CD4-positive, alpha-beta memory T cell (primary cell): ENCODE data around the gene TBCD. TPM values are rescaled to one million over a fixed set of nuclear protein-coding genes. Genes with fewer than 3 reads are reported as not detected.

Source experiments
- CTCF ChIA-PET: fragments of 350-600 bp; sonication (Branson Sonifier 250); formaldehyde crosslinking; loops from one replicate; lab custom pipeline; 2021; ENCODE audit warnings: inconsistent platforms; ENCODE audit not compliant: partially characterized antibody; lab: Charles Lee
- POLR2A ChIA-PET: fragments of 350-600 bp; sonication (Branson Sonifier 250); formaldehyde crosslinking; loops from one replicate; lab custom pipeline; 2021; ENCODE audit not compliant: partially characterized antibody; lab: Charles Lee
- DNase-seq, 5 donors: peaks; one replicate each; pipeline versions ENCODE4 v3.0.0 to v3.0.0-alpha.2; 2020 to 2022; ENCODE audit warnings: mixed read lengths in 1 of 5
- H3K27ac ChIP-seq: one replicate; pipeline ENCODE4 v1.7.0; 2013; ENCODE audit warnings: low read depth, low read length
- H3K27me3 ChIP-seq: 2 replicates; pipeline ENCODE4 v1.7.0; 2013; ENCODE audit warnings: mild to moderate bottlenecking, low read length, moderate library complexity; ENCODE audit not compliant: insufficient read depth
- H3K36me3 ChIP-seq: 2 replicates; pipeline ENCODE4 v1.7.0; 2013; ENCODE audit warnings: mild to moderate bottlenecking, low read length, moderate library complexity; ENCODE audit not compliant: insufficient read depth
- H3K4me1 ChIP-seq: 2 replicates; pipeline ENCODE4 v1.7.0; 2013; ENCODE audit warnings: mild to moderate bottlenecking, low read length, moderate library complexity; ENCODE audit not compliant: insufficient read depth
- H3K4me3 ChIP-seq, 2 donors: one replicate each; pipeline ENCODE4 v1.7.0; 2013; ENCODE audit warnings: low read length in 2 of 2, mild to moderate bottlenecking in 1 of 2
- H3K9me3 ChIP-seq, 2 donors: one replicate each; pipeline ENCODE4 v1.7.0; 2013; ENCODE audit warnings: low read length in 2 of 2, control low read depth in 1 of 2; ENCODE audit not compliant: control insufficient read depth in 1 of 2
- H3K27ac Mint-ChIP-seq, 7 donors: one replicate each; pipeline ENCODE4 v1.8.0; 2020 to 2021; ENCODE audit warnings: mixed read lengths in 7 of 7, mild to moderate bottlenecking in 6 of 7, inconsistent platforms in 3 of 7, moderate library complexity in 3 of 7
- H3K27me3 Mint-ChIP-seq, 2 donors: one replicate each; pipeline ENCODE4 v1.8.0; 2020 to 2021; ENCODE audit warnings: mixed read lengths in 2 of 2
- H3K36me3 Mint-ChIP-seq, 2 donors: one replicate each; pipeline ENCODE4 v1.8.0; 2020 to 2021; ENCODE audit warnings: mixed read lengths in 2 of 2, inconsistent platforms in 1 of 2, mild to moderate bottlenecking in 1 of 2
- H3K4me1 Mint-ChIP-seq, 4 donors: one replicate each; pipeline ENCODE4 v1.8.0; 2020 to 2021; ENCODE audit warnings: mixed read lengths in 4 of 4, mild to moderate bottlenecking in 1 of 4
- H3K4me3 Mint-ChIP-seq, 8 donors: one replicate each; pipeline ENCODE4 v1.8.0; 2020 to 2021; ENCODE audit warnings: mixed read lengths in 8 of 8, mild to moderate bottlenecking in 7 of 8, moderate library complexity in 6 of 8, inconsistent platforms in 3 of 8
- H3K9me3 Mint-ChIP-seq, 8 donors: one replicate each; pipeline ENCODE4 v1.8.0; 2020 to 2021; ENCODE audit warnings: mixed read lengths in 8 of 8, mild to moderate bottlenecking in 5 of 8, inconsistent platforms in 3 of 8, moderate library complexity in 1 of 8
- intact Hi-C: fragments of 100-400 bp; cut with micrococcal nuclease; formaldehyde crosslinking; loops from one replicate; pipeline ENCODE4 v1.15.1; 2023
- polyA plus RNA-seq, 2 donors: library from polyadenylated mRNA; unstranded; fragments of 300-500 nt; fragmentation: Illumina TruSeq; gene quantifications; one replicate each; pipeline ENCODE4 v1.2.3, GENCODE V29; 2021
- total RNA-seq, 2 experiments: library from RNA; stranded (reverse); gene quantifications; one replicate each; pipeline ENCODE4 v1.2.3, GENCODE V29; 2021

Gene TBCD
- total and polyA plus RNA-seq, 4 experiments from 2014 or later, result 102 to 263 (median 192) TPM

DNA sequence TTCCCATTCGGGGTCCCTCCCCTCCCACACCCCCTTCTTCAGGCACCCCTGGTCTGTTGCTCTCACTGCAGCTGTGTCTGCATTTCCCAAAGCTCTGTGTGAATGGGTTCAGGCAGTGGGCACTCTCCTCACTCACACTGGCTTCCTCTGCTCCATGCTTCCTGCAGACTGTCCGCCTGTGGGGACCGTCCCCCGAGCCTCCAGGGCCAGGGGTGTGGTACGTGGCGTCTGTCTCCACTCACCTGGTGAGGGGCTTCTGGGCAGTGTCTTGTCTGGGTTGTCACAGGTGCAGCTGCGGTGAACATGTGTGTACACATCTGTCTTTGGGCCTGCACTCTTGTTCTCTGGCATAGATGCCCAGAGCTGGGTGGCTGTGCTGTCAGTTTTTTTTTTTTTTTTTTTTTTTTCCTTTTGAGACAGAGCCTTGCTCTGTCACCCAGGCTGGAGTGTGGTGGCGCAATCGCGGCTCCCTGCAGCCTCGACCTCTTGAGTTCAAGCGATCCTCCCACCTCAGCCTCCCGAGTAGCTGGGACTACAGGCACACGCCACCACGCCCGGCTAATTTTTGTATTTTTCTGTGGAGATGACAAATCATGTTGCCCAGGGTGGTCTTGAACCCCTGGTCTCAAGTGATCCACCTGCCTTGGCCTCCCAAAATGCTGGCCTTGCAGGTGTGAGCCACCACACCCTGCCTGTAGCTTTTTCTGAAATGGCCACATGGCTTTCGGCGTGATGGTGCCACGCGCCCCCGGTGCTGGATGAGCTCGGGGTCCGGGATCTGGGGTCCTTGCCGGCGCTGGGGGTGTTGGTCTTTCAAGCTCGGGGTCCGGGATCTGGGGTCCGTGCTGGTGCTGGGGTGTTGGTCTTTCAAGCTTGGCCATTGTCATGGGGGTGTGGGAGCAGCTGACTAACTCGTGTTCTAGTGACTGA is 144.5 kb downstream of the TBCD start:
- H3K27me3 ChIP-seq, result no peaks in the 10 kb centered on the region
- DNase-seq, result no peak
- intact Hi-C loops, result no loop called here
- Mint-ChIP-seq H3K27ac (peak overlapping the region in 2 of 7 donors; percentile 38 to 46), H3K27me3 (no peaks in the 10 kb centered on the region), H3K4me1 (peaks cover 14 to 58% (median 27%) of the 10 kb centered on the region in 4 donors), H3K9me3 (peaks cover 0 to 2% (median 0%) of the 10 kb centered on the region in 8 donors), H3K36me3 (peaks cover 26 to 34% of the 10 kb centered on the region in 2 donors), H3K4me3 (peak overlapping the region in 1 of 8 donors; percentile 7)
- peaks cover 25% of the 10 kb centered on the region for H3K4me1 ChIP-seq
- no peak overlapping the region for H3K4me3 ChIP-seq
- ChIA-PET CTCF (no interaction called here), POLR2A (interaction anchor here (1.4 to 7.3 kb wide), 2 partner anchors 12 to 32 kb away, joined by 3 to 47 read pairs; no protein-coding TSS in a partner anchor)
- no peak overlapping the region for H3K27ac ChIP-seq
- H3K36me3 ChIP-seq, result peaks cover 6% of the 10 kb centered on the region
- H3K9me3 ChIP-seq, result no peaks in the 10 kb centered on the region

DNA sequence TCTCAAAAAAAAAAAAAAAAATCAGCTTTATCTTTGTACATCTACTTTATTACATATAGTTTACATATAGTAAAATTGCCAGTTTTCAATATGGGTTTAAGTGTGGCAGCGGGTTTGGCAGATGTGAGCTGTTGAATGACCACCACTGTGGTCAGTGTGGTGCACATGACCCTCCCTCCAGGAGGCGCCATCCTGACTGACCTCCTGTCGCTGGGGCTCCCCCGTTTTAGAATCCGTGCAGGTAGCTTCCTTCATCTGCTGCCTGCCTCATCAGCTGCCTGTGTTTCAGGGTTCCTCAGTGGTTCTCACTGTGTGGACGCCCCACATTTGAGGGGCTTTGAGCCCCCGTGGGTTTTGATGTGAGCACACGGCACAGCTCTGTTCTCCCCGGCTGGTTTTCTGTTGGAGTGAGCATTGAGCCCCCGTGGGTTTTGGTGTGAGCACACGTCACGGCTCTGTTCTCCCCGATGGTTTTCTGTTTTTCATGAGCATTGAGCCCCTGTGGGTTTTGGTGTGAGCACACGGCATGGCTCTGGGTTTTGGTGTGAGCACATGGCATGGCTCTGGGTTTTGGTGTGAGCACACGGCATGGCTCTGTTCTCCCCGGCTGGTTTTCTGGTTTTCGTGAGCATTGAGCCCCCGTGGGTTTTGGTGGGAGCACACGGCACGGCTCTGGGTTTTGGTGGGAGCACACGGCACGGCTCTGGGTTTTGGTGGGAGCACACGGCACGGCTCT is 145.8 kb downstream of the TBCD start:
- peaks cover 0 to 2% (median 0%) of the 10 kb centered on the region in 8 donors for H3K9me3 Mint-ChIP-seq
- DNase-seq, result no peak
- H3K36me3 Mint-ChIP-seq, result peaks cover 24 to 43% of the 10 kb centered on the region in 2 donors
- Histone ChIP-seq H3K4me1 (peaks cover 18% of the 10 kb centered on the region), H3K27ac (no peak overlapping the region), H3K9me3 (no peaks in the 10 kb centered on the region), H3K36me3 (peaks cover 13% of the 10 kb centered on the region), H3K4me3 (no peak overlapping the region), H3K27me3 (no peaks in the 10 kb centered on the region)
- peaks cover 11 to 48% (median 22%) of the 10 kb centered on the region in 4 donors for H3K4me1 Mint-ChIP-seq
- ChIA-PET POLR2A (no interaction called here), CTCF (no interaction called here)
- intact Hi-C loops, result no loop called here
- no peak overlapping the region for H3K4me3 Mint-ChIP-seq
- H3K27ac Mint-ChIP-seq, result no peak overlapping the region
- no peaks in the 10 kb centered on the region for H3K27me3 Mint-ChIP-seq

DNA sequence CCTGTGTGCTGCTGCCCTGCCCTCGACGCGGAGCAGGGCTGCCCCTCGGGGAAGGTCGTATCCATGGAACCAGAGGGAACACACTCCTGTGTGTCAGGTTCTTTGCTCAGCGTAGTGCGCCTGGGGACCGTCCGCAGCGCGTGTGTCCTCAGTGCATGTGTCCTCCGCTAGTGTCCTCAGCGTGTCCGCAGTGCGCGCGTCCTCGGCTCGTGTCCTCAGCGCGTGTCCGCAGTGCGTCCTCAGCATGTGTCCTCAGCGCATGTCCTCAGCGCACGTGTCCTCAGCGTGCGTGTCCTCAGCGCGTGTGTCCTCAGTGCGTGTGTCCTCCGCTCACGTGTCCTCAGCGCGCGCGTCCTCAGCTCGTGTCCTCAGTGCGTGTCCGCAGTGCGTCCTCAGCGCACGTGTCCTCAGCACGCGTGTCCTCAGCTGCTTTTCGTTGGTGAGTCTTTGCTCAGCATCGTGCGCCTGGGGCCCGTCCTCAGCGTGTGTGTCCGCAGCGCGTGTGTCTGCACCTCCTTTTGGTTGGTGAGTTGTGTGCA is 147.2 kb downstream of the TBCD start:
- Histone ChIP-seq H3K4me3 (no peak overlapping the region), H3K4me1 (peaks cover 4% of the 10 kb centered on the region), H3K27ac (no peak overlapping the region), H3K27me3 (no peaks in the 10 kb centered on the region), H3K9me3 (no peaks in the 10 kb centered on the region), H3K36me3 (peaks cover 21% of the 10 kb centered on the region)
- no peaks in the 10 kb centered on the region for H3K27me3 Mint-ChIP-seq
- intact Hi-C loops, result no loop called here
- H3K4me1 Mint-ChIP-seq, result peaks cover 3 to 35% (median 11%) of the 10 kb centered on the region in 4 donors
- ChIA-PET CTCF (no interaction called here), POLR2A (no interaction called here)
- H3K9me3 Mint-ChIP-seq, result peaks cover 0 to 2% (median 0%) of the 10 kb centered on the region in 8 donors
- no peak overlapping the region for H3K4me3 Mint-ChIP-seq
- H3K27ac Mint-ChIP-seq, result no peak overlapping the region
- DNase-seq, result no peak
- H3K36me3 Mint-ChIP-seq, result peaks cover 27 to 42% of the 10 kb centered on the region in 2 donors

DNA sequence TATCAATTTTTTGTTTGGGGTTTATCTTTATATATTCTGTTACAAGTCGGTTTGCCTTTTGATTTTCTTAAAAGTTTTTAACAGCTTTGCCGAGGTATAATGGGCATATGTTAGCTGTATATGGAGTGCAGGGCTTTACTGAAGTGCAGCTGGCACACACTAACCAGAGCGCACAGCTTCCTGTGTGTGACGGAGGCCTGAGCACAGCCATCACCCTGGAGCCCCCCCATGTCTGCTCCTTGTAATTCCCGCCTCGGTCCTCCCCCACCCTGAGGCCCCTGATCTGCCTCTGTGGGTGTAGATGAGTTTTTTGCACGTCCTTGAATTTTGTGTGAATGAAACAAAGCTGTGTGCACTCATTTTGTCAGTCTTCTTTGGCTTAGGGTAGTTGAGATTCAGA is 148.1 kb downstream of the TBCD start:
- Histone ChIP-seq H3K4me1 (no peaks in the 10 kb centered on the region), H3K27me3 (no peaks in the 10 kb centered on the region), H3K4me3 (no peak overlapping the region), H3K9me3 (no peaks in the 10 kb centered on the region), H3K27ac (no peak overlapping the region), H3K36me3 (peaks cover 28% of the 10 kb centered on the region)
- H3K27ac Mint-ChIP-seq, result peak overlapping the region in 1 of 7 donors; percentile 70
- ChIA-PET POLR2A (no interaction called here), CTCF (interaction anchor here (0.9 kb wide), 1 partner anchor 85 kb away, joined by 3 read pairs; no protein-coding TSS in a partner anchor)
- H3K4me3 Mint-ChIP-seq, result no peak overlapping the region
- no peaks in the 10 kb centered on the region for H3K27me3 Mint-ChIP-seq
- DNase-seq, result no peak
- H3K36me3 Mint-ChIP-seq, result peaks cover 32 to 47% of the 10 kb centered on the region in 2 donors
- peaks cover 3 to 26% (median 6%) of the 10 kb centered on the region in 4 donors for H3K4me1 Mint-ChIP-seq
- peaks cover 0 to 2% (median 0%) of the 10 kb centered on the region in 8 donors for H3K9me3 Mint-ChIP-seq
- intact Hi-C loops, result no loop called here

GRCh38 chr17:82900741-82901140 is 148.9 kb downstream of the TBCD start:
- POLR2A ChIA-PET, result interaction anchor here (0.9 kb wide), 1 partner anchor 8 kb away, joined by 3 read pairs; no protein-coding TSS in a partner anchor
- H3K4me3 ChIP-seq, result no peak overlapping the region
- CTCF ChIA-PET, result interaction anchor here (0.9 kb wide), 1 partner anchor 86 kb away, joined by 3 read pairs; no protein-coding TSS in a partner anchor
- Mint-ChIP-seq H3K9me3 (no peaks in the 10 kb centered on the region), H3K27me3 (no peaks in the 10 kb centered on the region), H3K4me3 (no peak overlapping the region), H3K4me1 (peaks cover 0 to 20% (median 4%) of the 10 kb centered on the region in 4 donors), H3K36me3 (peaks cover 27 to 47% of the 10 kb centered on the region in 2 donors), H3K27ac (peak overlapping the region in 1 of 7 donors; percentile 38)
- no peak overlapping the region for H3K27ac ChIP-seq
- no peak for DNase-seq
- intact Hi-C loops, result no loop called here
- no peaks in the 10 kb centered on the region for H3K27me3 ChIP-seq
- H3K36me3 ChIP-seq, result peaks cover 27% of the 10 kb centered on the region
- H3K9me3 ChIP-seq, result no peaks in the 10 kb centered on the region
- no peaks in the 10 kb centered on the region for H3K4me1 ChIP-seq

DNA sequence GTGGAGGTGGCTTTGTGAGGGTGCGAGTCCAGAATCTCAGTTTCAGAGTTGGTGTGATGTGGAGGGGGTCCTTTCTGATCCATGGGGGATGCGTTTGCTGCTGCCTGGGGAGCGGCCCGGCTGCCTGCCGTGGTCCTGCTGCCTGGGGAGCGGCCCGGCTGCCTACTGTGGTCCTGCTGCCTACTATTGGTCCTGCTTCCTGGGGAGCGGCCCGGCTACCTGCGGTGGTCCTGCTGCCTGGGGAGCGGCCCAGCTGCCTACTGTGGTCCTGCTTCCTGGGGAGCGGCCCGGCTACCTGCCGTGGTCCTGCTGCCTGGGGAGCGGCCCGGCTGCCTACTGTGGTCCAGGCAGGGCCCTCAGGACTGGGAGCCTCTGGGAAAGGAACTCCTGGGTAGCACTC is 149.5 kb downstream of the TBCD start:
- no peak for DNase-seq
- no peaks in the 10 kb centered on the region for H3K4me1 ChIP-seq
- CTCF ChIA-PET, result no interaction called here
- H3K27ac Mint-ChIP-seq, result no peak overlapping the region
- intact Hi-C loops, result no loop called here
- H3K4me3 ChIP-seq, result no peak overlapping the region
- no peak overlapping the region for H3K4me3 Mint-ChIP-seq
- H3K36me3 Mint-ChIP-seq, result peaks cover 33 to 53% of the 10 kb centered on the region in 2 donors
- H3K36me3 ChIP-seq, result peaks cover 31% of the 10 kb centered on the region
- no peaks in the 10 kb centered on the region for H3K9me3 Mint-ChIP-seq
- peaks cover 0 to 20% (median 4%) of the 10 kb centered on the region in 4 donors for H3K4me1 Mint-ChIP-seq
- POLR2A ChIA-PET, result no interaction called here
- H3K27me3 ChIP-seq, result no peaks in the 10 kb centered on the region
- no peaks in the 10 kb centered on the region for H3K9me3 ChIP-seq
- no peak overlapping the region for H3K27ac ChIP-seq
- H3K27me3 Mint-ChIP-seq, result no peaks in the 10 kb centered on the region
